ENCODE measurements around the gene CCDC90B.

CCDC90B gene

DNA sequence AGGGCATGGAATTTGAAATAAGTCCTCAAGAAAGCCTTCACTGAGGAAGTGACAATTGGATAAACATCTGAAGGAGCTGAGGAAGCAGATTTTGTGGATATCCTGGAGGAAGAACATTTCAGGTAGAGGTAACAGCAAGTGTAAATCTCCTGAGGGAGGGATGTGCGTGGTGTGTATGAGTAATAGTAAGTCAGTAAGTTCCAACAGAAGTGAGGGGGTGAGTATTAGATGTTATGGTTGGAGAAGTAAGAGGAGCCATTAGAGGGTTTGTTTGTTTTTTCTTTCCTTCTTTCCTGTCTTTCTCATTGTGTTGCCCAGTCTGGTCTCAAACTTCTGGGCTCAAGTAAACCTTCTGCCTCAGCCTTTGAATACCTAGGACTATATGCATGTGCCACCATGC, 63.7 kb downstream of the CCDC90B start:
- DNase-seq, result no peak

GRCh38 chr11:83221694-83222093, 64.5 kb downstream of the CCDC90B start:
- DNase-seq, result no peak

GRCh38 chr11:83220260-83220659, 65.9 kb downstream of the CCDC90B start:
- DNase-seq, result no peak

- DNase-seq, result no peak
These were observed 67.1 kb downstream of the CCDC90B start for GRCh38 chr11:83219095-83219494.
